SK-N-SH treated with all-trans-retinoic acid at 6 μM for 48 hours (cell line): ENCODE data around the gene IMPA2.
"Not testable (repeated sequence)": the region's sequence is repeated elsewhere in the genome, so short reads cannot be mapped to it uniquely, and the experiment has no call there.

ENCODE experiments used
- ATAC-seq: fragments of 200-7000 bp; cut with Tn5 transposase; 3 replicates; pipeline ENCODE4 v1.9.1; 2020; ENCODE audit warnings: mild to moderate bottlenecking, moderate library complexity
- ARNTL ChIP-seq: fragments of 450-650 bp; formaldehyde crosslinking; IDR thresholded peaks from 2 replicates; pipeline ENCODE4 v1.5.0; 2020; ENCODE audit warnings: low read depth, mild to moderate bottlenecking, moderate library complexity, borderline replicate concordance
- BACH2 ChIP-seq: fragments of 250-450 bp; sonication (Bioruptor Pico); IDR thresholded peaks from 2 replicates; pipeline ENCODE4 v1.9.0; 2021; ENCODE audit warnings: mild to moderate bottlenecking, borderline replicate concordance
- GLIS3 ChIP-seq: fragments of 250-450 bp; sonication (Bioruptor Pico); IDR thresholded peaks from 2 replicates; pipeline ENCODE4 v1.5.0; 2020; ENCODE audit warnings: mild to moderate bottlenecking, moderate library complexity
- OSR1 ChIP-seq: fragments of 250-450 bp; sonication (Bioruptor Pico); IDR thresholded peaks from 2 replicates; pipeline ENCODE4 v1.8.0; 2022; ENCODE audit warnings: moderate library complexity, mild to moderate bottlenecking, inconsistent platforms
- RARB ChIP-seq: fragments of 250-450 bp; sonication (Bioruptor Pico); IDR thresholded peaks from 2 replicates; pipeline ENCODE4 v1.8.0; 2021; ENCODE audit warnings: mild to moderate bottlenecking, moderate library complexity
- SNAI2 ChIP-seq: fragments of 250-450 bp; sonication (Bioruptor Pico); IDR thresholded peaks from 2 replicates; pipeline ENCODE4 v1.5.0; 2020; ENCODE audit warnings: mild to moderate bottlenecking, moderate library complexity
- TOX ChIP-seq: fragments of 250-450 bp; sonication (Bioruptor Pico); IDR thresholded peaks from 2 replicates; pipeline ENCODE4 v1.8.0; 2021; ENCODE audit warnings: mild to moderate bottlenecking, moderate library complexity, borderline replicate concordance
- ZFP30 ChIP-seq: fragments of 450-650 bp; formaldehyde crosslinking; IDR thresholded peaks from 2 replicates; pipeline ENCODE4 v1.5.0; 2022; ENCODE audit warnings: mild to moderate bottlenecking, moderate library complexity
- ZNF565 ChIP-seq: fragments of 450-650 bp; formaldehyde crosslinking; conservative IDR thresholded peaks from 2 replicates; pipeline ENCODE4 v1.5.0; 2020; ENCODE audit warnings: low read depth, mild to moderate bottlenecking, moderate library complexity
- ZNF70 ChIP-seq: fragments of 450-650 bp; formaldehyde crosslinking; IDR thresholded peaks from 2 replicates; pipeline ENCODE4 v1.5.0; 2020; ENCODE audit warnings: mild to moderate bottlenecking, moderate library complexity
- ZNF8 ChIP-seq: fragments of 450-650 bp; formaldehyde crosslinking; IDR thresholded peaks from 2 replicates; pipeline ENCODE4 v1.5.0; 2020; ENCODE audit warnings: mild to moderate bottlenecking, moderate library complexity
- TF ChIP-seq, protein P1 (sequence below): fragments of 250-450 bp; sonication (Bioruptor Pico); IDR thresholded peaks from 2 replicates; pipeline ENCODE4 v1.8.0; 2020; ENCODE audit warnings: mild to moderate bottlenecking, moderate library complexity, borderline replicate concordance
- TF ChIP-seq, protein P2 (sequence below): fragments of 250-450 bp; sonication (Bioruptor Pico); IDR thresholded peaks from 2 replicates; pipeline ENCODE4 v1.8.0; 2021; ENCODE audit warnings: low read depth, mild to moderate bottlenecking, moderate library complexity, borderline replicate concordance
- TF ChIP-seq, protein P3 (sequence below): fragments of 250-450 bp; sonication (Bioruptor Pico); IDR thresholded peaks from 2 replicates; pipeline ENCODE4 v1.5.0; 2020; ENCODE audit warnings: mild to moderate bottlenecking, moderate library complexity

IMPA2 gene

DNA sequence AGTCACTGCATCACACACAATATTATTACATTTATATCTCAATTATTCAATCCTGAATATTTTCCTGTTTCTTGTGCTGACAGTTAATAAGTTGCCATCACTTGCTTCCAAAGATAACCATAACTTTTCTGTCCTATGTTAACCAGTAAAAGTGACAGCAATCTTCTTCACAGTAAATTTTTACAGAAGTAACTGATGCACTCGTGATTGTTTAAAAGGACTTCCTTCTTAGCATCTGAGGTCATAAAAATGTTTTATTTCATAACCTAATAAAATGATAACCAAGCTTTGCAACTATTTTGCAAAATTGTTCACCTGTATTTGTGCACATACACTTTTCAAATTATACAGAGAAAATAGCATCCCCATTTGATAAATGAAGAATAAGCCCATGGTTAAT, 91.7 kb downstream of the IMPA2 start:
- no peak for TF ChIP-seq ARNTL (CRISPR knock-in tag)
- no peak for TF ChIP-seq SNAI2 (CRISPR knock-in tag)
- no peak for TF ChIP-seq TOX
- no peak for ATAC-seq

DNA sequence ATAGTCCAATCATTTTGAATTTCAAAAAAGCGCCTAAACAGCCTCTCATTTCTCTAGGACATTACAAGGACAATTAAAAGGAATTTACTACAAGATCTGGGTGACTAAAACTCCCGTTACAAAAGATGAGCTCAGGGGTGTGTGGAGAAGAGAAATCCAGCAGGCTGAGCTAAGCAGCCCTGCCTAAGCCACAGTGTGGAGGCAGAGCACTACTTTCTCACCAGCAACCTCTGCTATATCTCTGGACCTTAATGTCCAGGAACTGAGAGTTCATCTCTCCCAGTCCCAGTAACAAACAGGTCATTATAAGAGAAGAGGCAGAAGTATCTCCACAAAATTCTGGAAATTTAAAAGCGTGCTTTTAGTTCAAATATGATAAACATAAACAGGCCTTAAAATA, 93.4 kb downstream of the IMPA2 start:
- ATAC-seq = no peak
- TF ChIP-seq ZNF8 (CRISPR knock-in tag) (no peak), RARB (CRISPR knock-in tag) (no peak), GLIS3 (no peak), OSR1 (no peak), ZNF565 (CRISPR knock-in tag) (no peak), ZFP30 (no peak)
- TF ChIP-seq, protein P1, sequence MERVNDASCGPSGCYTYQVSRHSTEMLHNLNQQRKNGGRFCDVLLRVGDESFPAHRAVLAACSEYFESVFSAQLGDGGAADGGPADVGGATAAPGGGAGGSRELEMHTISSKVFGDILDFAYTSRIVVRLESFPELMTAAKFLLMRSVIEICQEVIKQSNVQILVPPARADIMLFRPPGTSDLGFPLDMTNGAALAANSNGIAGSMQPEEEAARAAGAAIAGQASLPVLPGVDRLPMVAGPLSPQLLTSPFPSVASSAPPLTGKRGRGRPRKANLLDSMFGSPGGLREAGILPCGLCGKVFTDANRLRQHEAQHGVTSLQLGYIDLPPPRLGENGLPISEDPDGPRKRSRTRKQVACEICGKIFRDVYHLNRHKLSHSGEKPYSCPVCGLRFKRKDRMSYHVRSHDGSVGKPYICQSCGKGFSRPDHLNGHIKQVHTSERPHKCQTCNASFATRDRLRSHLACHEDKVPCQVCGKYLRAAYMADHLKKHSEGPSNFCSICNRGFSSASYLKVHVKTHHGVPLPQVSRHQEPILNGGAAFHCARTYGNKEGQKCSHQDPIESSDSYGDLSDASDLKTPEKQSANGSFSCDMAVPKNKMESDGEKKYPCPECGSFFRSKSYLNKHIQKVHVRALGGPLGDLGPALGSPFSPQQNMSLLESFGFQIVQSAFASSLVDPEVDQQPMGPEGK = no peak

DNA sequence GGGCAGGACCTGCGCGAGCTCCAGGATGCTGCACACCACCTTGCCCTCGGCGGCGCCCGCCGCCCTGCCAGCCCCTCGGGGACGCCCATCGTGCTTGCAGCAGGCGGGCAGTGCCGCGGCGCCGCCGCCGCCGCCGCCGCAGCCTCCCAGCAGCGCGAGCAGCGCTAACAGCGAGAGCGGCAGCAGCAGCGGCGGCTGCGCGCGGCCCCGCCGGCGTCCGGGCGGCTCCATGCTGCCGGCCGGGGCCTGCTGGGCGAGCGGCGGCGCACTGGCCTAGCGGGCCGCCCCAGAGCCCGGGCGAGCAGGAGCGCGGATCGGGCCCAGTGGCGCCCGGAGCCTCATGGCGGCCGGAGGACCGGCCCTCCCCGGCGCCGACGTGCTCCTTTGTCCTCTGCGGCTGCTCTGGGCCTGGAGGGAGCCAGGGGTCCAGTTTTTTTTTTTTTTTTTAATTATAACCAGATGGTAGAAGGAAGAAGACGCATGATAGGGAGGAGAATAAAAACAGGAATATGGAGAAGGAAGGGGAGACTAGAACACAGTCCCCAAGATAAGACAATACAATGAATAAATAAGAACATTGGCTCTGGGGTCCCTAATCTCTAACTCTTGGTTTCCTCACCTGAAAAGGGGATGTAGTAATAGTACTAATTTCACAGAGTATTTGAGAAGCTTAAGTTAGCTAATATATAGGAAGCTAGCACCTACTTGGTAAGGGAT, 95.3 kb downstream of the IMPA2 start:
- no peak for TF ChIP-seq SNAI2 (CRISPR knock-in tag)
- no peak for TF ChIP-seq ZNF8 (CRISPR knock-in tag)
- no peak for TF ChIP-seq GLIS3
- TF ChIP-seq BACH2 = no peak
- TF ChIP-seq, protein P2, sequence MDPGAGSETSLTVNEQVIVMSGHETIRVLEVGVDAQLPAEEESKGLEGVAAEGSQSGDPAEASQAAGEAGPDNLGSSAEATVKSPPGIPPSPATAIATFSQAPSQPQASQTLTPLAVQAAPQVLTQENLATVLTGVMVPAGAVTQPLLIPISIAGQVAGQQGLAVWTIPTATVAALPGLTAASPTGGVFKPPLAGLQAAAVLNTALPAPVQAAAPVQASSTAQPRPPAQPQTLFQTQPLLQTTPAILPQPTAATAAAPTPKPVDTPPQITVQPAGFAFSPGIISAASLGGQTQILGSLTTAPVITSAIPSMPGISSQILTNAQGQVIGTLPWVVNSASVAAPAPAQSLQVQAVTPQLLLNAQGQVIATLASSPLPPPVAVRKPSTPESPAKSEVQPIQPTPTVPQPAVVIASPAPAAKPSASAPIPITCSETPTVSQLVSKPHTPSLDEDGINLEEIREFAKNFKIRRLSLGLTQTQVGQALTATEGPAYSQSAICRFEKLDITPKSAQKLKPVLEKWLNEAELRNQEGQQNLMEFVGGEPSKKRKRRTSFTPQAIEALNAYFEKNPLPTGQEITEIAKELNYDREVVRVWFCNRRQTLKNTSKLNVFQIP (CRISPR knock-in tag) = no peak
- no peak for TF ChIP-seq ZNF565 (CRISPR knock-in tag)
- TF ChIP-seq ZNF70 (CRISPR knock-in tag) = peak; percentile 42; the same call in 1 of the 2 replicates
- ATAC-seq = peak; percentile 93

DNA sequence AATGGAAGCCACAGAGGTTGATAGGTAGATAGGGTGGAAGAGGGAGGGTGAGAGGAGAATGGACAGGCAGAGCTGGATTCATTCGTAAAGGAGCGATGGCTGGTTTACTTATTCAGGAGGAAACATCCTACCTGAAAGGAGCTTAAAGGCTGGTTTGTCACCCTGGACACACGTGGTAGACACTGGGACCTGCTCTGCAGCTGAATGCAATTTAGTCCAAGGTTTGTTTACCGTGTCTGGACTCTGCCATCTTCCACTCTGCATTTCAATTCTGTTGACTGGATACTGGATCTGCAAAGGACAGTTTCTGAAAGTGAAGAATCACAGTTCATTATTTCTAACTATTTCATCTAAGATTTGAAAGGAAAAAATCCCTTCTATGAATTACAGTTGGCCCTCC, 96.7 kb downstream of the IMPA2 start:
- not testable (repeated sequence) for ATAC-seq

DNA sequence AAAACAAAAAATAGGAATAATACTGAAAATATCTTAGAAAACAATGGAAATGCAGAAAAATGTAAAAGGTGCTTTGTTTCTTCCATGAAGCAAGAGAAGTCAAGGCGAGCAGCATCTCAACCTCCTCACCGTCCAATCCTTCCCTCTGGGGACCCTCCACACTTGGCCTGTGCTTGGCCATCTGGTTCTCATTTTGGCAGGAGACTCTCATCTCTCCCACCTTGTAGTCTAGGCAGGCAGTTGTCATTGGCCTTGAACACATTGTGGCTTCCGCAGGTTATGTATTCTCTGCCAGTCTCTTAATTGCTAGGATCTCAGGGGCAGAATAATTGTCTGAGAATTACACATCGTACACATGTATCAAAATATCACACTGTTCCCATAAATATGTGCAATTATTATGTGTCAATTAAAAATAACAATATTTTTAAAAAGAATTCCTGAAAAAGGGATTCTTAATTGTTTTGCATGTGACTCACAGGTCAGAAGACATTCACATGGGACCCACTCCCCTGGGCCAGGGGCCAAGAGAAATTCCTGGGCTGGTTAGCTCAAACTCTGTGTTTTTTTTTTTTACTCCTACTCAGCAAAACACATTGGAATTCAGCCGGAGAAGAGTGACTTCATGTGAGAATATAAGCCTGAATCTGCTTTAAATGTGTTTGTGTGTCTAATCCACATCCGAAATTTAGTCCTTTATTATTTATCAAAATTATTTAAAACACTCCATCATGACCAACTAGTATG, 98.4 kb downstream of the IMPA2 start:
- ATAC-seq = no peak
- TF ChIP-seq, protein P1 = no peak
- TF ChIP-seq ZNF8 (CRISPR knock-in tag) = no peak
- TF ChIP-seq, protein P3, sequence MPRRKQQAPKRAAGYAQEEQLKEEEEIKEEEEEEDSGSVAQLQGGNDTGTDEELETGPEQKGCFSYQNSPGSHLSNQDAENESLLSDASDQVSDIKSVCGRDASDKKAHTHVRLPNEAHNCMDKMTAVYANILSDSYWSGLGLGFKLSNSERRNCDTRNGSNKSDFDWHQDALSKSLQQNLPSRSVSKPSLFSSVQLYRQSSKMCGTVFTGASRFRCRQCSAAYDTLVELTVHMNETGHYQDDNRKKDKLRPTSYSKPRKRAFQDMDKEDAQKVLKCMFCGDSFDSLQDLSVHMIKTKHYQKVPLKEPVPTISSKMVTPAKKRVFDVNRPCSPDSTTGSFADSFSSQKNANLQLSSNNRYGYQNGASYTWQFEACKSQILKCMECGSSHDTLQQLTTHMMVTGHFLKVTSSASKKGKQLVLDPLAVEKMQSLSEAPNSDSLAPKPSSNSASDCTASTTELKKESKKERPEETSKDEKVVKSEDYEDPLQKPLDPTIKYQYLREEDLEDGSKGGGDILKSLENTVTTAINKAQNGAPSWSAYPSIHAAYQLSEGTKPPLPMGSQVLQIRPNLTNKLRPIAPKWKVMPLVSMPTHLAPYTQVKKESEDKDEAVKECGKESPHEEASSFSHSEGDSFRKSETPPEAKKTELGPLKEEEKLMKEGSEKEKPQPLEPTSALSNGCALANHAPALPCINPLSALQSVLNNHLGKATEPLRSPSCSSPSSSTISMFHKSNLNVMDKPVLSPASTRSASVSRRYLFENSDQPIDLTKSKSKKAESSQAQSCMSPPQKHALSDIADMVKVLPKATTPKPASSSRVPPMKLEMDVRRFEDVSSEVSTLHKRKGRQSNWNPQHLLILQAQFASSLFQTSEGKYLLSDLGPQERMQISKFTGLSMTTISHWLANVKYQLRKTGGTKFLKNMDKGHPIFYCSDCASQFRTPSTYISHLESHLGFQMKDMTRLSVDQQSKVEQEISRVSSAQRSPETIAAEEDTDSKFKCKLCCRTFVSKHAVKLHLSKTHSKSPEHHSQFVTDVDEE = no peak
- TF ChIP-seq, all 23 proteins: peak for 0
